ENCODE data around the gene STK17A. TPM values are rescaled to one million over a fixed set of nuclear protein-coding genes. Genes with fewer than 3 reads are reported as not detected.

The STK17A gene
- total RNA-seq, 1 donor from 2014 or later = 12.3 TPM

DNA sequence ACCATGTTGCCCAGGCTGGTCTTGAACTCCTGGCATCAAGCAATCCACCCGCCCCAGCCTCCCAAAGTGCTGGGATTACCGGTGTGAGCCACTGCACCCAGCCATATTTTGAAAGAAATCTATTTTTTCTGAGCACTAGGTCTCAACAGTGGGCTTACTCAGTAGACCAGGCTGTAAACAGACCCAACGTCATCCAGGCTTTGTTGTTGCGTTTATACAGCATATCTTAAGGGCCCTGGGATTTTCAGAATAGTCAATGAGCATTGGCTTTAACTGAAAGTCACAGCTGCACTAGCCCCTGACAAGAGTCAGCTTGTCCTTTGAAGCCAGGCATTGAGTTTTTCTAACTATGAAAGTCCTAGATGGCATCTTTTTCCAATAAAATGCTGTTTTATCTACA is 49.8 kb downstream of the STK17A start:
- DNase-seq (ENCODE audit: low spot score) = no peak

DNA sequence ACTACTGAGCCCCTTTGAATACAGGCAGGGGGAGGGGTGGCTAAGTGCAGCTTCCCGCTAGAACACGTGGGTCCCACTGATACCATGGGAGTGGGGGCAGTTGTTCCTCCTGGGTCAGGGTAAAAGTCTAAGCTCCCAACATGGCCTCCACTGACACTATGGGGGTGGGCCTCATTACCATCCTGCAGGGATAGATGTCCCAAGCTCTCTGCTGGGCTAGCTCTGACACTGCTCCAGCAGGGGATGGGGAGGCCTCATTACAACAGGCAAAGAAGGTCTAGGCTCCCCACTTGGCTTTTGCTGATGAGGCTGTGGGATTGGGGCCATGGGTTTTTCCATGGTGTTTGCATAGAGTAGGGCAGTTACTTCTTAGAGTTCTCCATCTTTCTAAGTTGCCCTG is 51.5 kb downstream of the STK17A start:
- DNase-seq (ENCODE audit: low spot score) = no peak

DNA sequence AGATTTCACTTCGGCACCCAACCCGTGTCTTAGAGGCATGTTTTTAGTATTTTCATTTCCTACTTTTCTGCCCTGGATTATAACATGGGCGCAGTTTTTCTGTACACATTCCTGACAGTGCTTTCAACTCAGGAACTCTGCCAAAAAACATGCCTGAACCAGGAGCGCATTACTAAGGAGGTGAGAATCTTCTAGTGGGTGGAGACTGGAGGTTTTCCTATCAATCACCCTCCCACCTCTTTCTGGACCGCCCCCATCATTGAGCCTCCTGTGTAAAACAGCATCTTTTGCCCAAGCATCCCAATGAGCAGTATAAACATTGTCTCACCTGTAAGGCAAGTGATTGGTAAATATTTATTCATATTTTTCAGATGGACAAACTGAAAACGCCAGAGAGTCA is 53.2 kb downstream of the STK17A start:
- peak; percentile 57 for DNase-seq (ENCODE audit: low spot score)

DNA sequence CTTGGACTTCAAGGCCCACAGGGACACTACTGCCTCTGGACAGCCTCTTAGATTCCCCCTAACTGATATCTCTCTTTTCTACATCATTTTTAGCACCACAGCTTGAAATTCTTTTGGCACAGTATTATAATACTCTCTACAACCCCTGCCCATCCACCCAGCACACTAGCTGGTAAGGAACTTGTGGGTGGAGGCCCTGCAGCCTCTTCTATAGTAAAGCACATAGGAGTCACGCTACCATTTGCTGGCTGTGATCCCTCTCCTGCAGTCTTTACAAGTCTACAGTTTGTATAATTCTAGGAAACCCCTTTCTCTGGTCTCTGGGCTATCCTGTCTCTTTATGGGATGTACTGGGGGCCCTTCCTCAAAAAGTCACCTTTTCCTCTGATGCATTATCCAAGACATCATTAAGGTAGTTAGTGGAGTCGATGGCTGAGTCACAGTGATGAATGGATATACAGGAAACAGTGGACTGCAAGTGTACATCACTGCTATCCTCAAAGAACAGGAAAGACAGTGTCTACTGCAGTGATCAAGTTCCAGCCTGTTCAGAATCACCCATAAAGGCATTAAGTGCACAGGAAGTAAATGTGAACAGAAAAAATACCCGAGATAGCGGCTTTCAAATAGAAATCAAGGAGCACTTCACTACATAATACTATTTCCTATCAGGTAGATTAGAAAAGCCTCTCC is 54.4 kb downstream of the STK17A start:
- peak; percentile 54 for DNase-seq (ENCODE audit: low spot score)

DNA sequence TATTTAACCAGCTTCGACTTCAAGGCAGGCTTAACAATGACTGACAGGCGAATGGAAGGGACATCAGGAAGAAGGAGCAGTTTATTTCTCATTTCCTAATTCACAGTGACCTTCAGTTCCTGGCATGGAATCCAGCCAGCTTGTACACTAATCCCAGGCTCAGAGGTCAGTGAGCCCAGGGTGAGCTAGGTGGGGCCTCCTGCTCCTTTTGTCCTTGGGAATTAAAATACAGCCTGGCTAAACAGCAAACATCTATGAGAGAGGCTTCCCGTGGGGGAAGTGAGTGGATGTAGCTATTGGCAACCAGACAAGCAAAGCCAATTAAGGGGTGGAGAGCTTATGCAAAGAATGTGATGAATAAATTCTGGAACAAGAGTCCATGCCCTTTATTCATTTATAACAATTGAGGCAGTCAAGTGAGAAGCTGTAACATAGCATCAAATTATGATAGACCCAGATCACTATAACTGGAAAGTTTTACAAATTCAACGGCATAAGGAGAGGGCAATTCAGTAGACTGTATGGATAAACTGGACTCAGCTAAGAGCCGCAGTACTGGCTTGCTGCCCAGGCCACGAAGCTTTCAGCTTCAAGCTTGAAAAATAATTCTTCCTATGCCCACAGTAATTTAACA is 57.1 kb downstream of the STK17A start:
- DNase-seq (ENCODE audit: low spot score) = peak; percentile 80

DNA sequence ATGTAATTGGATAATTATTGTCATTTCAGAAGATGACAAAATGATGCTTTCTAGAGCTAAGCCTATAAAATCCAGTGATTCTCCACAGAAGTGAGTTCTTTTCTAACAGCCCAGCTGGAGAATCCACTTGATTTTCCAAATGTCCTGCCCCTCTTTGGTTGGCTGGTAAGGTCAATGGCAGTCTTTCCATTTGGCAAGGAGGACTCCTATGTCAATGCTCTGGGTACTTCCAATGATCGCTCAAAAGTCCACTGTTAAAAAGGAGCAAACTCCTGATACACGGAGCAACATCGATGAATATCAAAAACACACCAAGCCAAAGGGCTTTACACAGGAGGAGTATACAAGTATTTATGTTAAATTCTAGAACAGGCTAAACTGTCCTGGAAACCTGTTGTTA is 57.8 kb downstream of the STK17A start:
- no peak for DNase-seq (ENCODE audit: low spot score)

DNA sequence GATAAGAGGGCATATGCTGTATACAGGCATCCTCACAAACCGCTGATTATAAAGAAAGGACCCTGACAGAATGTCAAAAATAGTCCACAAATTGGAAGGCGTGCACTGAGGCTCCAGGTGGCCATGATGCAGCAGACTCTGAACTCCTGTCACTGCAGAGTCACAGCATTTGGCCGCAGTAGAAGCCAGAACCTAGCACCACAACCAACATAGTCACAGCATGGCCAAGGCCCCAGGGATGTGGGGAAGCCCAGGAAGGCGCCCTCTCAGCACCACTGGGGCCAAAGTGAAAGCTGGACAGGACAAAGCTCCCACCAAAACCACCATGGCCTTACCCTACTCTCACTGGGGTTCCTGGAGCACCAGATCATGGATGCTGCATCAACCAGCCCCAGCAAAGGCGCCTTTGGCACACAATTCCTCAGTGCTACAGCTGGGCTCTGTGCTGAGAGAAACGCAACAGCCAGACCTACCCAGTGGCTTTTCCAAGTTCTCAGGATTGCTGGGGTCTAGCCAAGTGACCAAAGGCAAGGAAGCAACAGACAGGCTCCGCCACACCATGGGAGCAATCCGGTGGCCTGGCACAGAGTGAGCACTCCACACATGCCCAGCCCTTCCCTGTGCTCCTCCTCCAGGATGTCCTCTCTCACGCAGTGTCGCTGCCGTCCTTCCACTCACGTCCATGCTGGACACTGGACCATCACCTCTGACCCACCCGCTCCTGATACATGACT is 60.2 kb downstream of the STK17A start:
- no peak for DNase-seq (ENCODE audit: low spot score)

DNA sequence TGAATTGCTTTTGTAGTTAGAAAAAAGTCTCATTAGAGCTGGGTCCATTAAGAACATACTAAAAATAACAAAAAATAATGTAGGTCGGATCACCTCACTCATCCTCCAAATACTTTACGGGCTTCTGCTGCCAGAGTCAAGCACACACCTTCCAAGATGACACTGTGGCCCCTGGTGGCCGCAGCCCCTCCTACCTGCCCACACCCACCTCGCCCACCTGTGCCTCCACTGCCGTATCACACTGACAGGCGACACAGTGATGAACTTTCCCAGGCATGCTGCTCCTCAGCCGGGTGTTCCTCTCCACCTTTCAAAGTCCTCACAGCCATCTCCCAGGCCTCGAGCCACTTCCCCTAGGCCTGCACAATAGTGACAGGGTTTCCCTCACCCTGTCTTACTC is 60.9 kb downstream of the STK17A start:
- no peak for DNase-seq (ENCODE audit: low spot score)

DNA sequence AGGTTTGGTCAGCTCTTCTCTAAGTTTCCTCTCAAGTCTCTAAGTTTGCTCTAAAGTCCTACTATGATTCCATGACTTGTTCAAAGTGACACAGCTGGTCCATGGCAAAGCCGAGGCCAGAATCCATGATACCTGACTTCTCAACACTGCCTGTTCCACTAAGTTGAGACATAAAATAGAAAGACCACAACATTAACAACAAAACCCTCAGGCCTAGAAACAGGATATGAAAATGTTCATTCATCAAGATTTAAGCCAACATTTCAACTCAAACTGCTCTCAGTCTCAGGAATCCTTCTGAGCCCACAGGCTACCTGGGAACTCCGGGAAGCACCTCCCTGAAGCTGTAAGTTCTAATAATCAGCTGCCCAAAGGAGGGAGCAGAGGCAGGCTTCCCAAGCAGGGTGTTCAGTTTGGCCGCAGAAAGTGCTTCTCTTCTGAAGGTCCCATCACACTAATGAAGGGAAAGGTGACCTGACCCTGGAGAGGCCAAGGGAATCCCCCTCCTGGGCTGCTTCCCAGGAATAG is 62.9 kb downstream of the STK17A start:
- no peak for DNase-seq (ENCODE audit: low spot score)

DNA sequence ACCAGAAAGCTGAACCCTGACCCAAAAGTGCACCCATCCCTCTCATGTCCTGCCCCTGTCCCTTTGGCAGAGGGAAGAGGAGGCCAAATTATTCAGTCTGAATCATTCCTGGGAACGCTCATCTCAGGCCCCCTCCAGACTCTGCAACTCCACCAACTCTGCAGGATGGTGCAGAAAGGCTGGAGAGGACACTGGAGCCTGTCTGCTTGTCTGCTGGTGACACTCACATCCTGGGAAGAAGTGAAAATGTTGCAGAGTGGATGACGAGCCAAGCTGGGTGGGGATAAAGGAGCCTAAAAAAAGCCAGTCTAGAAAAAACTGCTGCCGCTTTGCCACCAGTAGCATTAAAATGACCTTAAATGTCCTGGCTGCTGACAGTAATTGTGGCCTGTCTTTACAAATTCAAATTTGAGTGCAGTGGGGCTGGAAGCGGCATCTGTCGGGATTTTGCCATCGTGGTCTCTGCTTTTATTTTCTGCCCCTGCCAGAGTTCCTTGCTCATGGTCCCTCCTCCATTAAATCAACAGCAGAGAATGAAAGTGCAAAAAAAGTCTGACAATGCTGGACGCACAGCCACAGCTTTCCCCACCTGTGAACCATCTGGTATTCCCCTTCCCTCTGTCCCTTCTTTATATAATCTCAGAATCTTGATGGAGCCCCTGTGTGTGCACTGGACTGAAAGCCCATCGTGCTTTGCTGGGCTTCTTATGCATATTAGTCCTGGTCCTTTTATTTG is 63.9 kb downstream of the STK17A start:
- peak; percentile 32 for DNase-seq (ENCODE audit: low spot score)

DNA sequence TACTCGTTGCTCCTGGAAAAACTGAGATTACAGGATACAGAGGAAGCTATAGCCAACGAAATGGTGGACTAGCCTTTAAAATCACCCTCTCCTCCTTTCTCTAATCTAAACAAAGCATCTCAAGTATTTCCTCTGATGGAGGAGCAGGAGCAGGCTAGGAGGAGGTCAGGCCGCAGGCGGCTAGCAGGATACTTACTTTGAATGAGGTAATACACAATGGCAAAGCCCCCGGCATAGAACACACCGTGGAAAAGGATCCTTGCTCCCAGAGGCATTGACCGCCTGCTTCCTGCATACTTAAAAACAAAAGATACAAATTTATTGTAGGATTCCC is 64.4 kb downstream of the STK17A start:
- DNase-seq (ENCODE audit: low spot score) = peak; percentile 40

DNA sequence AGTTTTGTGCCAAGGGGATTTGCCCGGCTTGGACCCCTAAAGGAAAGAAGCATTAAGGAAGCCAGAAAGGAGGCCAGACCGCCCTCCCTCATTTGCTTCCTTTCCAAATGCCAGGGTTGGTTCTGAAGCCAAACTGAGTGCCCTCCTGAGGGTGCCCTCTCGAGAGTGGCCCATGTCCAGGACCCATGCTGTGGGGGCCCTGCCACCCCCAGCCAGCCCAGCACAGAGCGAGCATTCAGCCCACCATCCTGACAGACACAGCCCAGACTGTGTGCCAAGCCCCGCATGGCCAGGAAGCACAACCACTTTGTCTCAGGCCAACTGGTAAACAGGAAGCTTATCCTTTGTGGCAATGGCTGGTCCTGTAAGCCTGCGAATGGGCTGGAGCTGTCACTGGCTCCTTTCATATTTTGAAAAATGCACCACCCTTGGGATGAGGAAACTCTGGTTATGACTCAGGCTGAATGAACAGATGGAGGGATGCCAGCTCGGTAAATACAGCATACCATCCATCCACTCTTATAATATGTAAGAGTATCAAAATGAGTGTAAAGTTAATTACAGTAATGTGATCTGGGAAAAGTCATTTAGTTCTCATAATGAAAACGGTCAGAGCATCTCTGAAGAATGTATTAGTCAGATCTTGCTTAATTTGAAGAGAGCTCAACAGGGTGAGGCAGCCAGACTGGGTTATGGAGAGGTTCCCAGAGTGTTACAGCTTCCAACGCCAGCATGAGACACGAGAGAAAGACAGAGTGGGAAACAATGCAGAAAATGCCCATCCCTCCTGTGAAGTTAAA is 65.0 kb downstream of the STK17A start:
- DNase-seq (ENCODE audit: low spot score) = peak; percentile 93

DNA sequence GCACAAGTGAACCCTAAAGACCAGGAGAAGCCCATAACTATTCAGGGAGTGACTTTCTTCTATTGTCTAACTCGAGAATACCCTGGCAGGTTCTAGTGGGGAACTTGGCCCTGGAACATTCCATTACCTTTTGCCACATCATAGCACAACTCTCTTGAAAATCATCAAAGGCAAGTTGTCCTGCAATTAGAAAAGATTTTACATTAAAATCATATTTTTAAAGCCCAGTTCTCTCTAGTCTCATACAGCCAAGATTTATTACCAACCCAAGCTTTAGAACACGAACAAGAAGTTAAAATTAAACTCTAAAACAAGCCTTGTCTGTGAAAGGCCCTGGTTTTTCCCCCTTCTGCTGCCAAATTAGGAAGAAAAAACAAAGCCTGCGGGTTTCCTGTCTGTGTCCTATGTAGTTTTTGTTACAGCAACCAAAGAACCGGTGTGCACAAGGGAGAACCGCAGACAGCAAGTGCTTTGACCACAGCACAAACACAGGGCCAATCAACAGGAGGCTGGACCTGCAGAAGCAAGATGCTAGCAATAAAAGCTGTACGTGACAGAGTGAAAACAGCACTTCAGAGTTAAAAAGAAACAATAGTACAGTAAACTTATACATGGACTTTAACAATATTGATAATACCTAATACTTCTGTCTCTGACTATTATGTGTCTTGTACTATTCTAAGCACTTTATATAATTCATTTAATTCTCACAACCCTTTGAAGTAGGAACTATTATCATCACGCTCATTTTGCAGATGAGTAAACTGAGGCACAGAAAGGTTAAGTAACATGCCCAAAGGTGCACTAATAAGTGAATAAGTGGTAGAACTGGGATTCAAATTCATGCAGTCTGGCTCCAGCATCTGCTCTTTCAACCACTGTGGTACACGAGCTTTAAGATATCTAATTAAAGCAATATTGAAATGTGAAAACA is 65.8 kb downstream of the STK17A start:
- DNase-seq (ENCODE audit: low spot score) = peak; percentile 47

DNA sequence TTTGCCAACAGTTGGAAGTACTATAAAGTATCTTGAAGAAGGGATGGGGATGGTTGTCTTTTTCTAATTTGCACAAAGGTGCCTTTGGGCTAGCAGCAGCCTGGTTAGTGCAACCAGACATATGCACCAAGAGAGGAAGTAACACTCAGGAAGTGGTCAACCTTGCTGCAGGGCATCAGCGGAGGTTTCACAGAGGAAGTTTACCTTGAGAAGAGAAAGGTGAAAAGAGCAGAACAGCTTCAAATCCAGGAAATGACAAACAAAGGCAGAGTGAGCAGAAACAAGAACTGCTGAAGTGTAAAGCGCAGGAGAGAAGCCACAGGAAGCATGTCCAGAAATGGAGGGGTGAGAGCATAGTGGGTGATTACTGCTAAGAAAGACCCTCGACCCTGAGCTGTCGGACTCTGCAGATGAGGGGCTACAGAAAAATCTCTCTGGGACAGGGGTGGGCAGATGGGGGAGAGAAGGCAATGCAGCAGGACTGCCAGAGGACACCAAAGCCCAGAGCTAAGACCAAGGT is 66.9 kb downstream of the STK17A start:
- DNase-seq (ENCODE audit: low spot score) = peak; percentile 18

DNA sequence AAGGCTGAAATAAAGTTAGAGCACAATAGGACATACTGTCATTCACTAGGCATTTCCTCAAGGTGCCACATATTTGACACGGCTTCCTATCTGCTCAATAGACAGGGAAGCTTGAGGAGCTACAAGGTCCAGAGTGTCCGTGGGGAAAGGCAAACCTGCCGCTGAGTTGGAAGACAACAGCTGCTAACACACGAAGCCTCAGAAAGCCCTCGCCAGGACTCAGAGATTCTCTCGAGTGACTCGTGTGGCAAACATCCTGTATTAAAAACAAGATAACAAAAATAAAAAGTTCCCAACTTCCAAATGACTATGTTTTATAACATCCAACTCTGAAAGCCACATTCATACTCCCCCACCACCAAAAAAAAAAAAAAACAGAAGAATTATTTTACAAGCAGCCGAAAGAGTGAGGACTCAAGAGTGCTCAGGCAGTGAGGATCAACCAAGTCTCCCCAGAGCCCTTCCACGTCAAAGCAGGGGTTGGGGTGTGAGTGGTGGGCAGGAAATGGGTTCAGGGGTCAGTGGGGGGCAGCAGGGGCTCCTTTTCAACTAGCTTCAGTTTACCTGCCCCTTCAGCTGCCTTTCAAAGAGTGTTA is 67.6 kb downstream of the STK17A start:
- no peak for DNase-seq (ENCODE audit: low spot score)

DNA sequence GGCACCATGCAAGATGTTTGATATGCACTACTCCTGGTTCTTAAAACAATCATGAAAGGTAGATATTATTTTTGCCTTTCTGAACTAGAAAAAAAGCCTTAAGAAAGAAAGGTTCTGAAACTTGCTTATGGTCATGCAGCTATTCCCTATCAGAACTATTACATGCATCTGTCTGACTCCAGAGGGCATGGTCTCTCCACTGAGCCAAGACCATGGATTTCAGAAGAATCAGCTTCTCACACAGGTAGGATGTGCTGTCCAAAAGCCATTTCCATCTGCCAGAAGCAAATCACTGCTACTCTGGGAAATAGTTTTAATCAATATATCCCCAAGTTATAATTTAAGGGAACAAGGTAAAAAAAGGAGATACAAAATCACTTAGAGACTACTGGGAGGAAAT is 69.5 kb downstream of the STK17A start:
- no peak for DNase-seq (ENCODE audit: low spot score)

DNA sequence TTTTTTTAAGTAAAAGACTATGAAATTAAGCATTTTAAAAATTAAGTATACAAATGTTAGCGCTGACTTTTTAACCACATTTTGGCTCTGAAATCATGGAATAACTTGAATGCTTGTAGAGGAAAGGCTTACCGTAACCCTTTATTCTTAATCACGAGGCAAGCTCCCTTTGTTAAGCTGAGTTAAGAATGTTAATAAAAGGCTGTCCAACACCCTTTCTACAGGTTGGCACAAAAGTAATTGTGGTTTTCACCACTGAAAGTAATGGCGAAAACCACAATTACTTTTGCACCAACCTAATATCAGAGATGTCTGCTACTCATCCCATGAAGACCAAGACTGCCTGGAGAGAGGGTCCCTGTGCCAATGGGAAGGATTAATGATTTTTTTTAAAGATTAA is 70.6 kb downstream of the STK17A start:
- DNase-seq (ENCODE audit: low spot score) = no peak

DNA sequence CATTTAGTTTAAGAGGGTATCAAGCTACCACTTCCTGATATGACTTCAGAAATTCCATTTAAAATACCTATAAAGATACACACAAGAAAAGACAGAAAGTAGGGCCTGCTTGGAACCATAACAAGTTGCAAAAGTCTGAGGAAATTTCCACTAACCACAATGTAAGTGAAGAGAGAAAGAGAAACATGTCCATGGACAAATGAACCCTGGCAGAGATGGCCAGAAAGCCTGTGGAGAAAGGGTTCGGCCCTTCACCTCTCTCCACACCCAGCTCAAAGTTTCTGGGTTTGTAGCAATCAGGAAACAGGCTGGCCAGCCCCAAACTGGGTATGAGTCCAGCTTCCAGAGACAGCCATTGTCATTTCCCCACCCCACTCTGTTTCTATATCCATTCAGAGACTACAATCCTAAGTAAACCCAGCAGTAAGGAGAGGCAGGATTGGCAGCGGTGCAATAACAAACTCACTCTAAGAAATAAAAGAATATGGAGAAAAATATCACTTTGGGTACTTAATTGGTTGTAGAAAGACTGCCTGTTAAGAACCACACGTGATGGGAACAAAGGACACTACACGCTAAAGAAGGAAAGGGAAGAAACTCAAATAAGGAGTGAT is 71.1 kb downstream of the STK17A start:
- no peak for DNase-seq (ENCODE audit: low spot score)

DNA sequence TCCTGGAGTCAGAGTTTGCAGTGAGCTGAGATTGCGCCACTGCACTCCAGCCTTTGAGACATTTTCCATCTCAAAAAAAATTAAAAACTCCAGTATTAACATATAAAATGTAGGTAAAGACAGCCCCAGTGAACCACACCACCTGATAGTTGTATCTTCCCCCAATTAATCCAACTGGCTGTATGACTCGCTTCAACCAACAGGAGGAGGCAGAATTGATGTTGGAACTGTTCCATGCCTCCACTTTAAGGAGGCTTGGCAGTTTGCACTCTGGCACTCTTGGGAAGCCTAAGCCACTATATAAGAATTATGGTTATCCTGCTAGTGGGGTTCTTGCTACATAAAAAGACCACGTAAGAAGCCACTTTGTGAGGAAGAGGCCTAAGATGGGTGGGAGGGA is 72.7 kb downstream of the STK17A start:
- DNase-seq (ENCODE audit: low spot score) = no peak
